H9 (cell line): ENCODE measurements around the gene ARL4D. TPM values are rescaled to one million over a fixed set of nuclear protein-coding genes. Genes with fewer than 3 reads are reported as not detected.

Experiments
- DNase-seq: peaks from one replicate; pipeline ENCODE4 v3.0.0-alpha.2; 2017
- H2AFZ ChIP-seq: one replicate; pipeline ENCODE4 v1.6.1; 2013; ENCODE audit warnings: mild to moderate bottlenecking, low read length, control low read depth, moderate library complexity
- H2AK5ac ChIP-seq: 2 replicates; pipeline ENCODE4 v1.6.1; 2013; ENCODE audit warnings: low read length, control low read depth, mixed read lengths; ENCODE audit not compliant: insufficient read length
- H2BK120ac ChIP-seq: one replicate; pipeline ENCODE4 v1.6.1; 2013; ENCODE audit warnings: low read depth, mild to moderate bottlenecking, low read length, control low read depth, inconsistent platforms; ENCODE audit not compliant: poor library complexity, severe bottlenecking
- H2BK12ac ChIP-seq: 2 replicates; pipeline ENCODE4 v1.6.1; 2013; ENCODE audit warnings: low read length, control low read depth, mixed read lengths, low read depth; ENCODE audit not compliant: insufficient read length
- H2BK15ac ChIP-seq: 2 replicates; pipeline ENCODE4 v1.6.1; 2013; ENCODE audit warnings: low read depth, low read length, control low read depth
- H2BK20ac ChIP-seq: one replicate; pipeline ENCODE4 v1.6.1; 2013; ENCODE audit warnings: low read depth, mild to moderate bottlenecking, low read length, control low read depth, inconsistent platforms; ENCODE audit not compliant: poor library complexity, severe bottlenecking
- H2BK5ac ChIP-seq: 2 replicates; pipeline ENCODE4 v1.6.1; 2013; ENCODE audit warnings: low read length, control low read depth, mixed read lengths; ENCODE audit not compliant: insufficient read length
- H3K14ac ChIP-seq: 2 replicates; pipeline ENCODE4 v1.6.1; 2013; ENCODE audit warnings: low read length, control low read depth; ENCODE audit not compliant: insufficient read depth
- H3K18ac ChIP-seq: 2 replicates; pipeline ENCODE4 v1.6.1; 2013; ENCODE audit warnings: low read depth, mild to moderate bottlenecking, mixed read lengths, low read length, control low read depth; ENCODE audit not compliant: insufficient read length
- H3K23ac ChIP-seq: 2 replicates; pipeline ENCODE4 v1.6.1; 2013; ENCODE audit warnings: low read length, control low read depth, mixed read lengths, low read depth; ENCODE audit not compliant: insufficient read length
- H3K23me2 ChIP-seq: 2 replicates; pipeline ENCODE4 v1.6.1; 2013; ENCODE audit warnings: low read depth, mild to moderate bottlenecking, mixed read lengths, low read length, control low read depth; ENCODE audit not compliant: insufficient read length, poor library complexity, severe bottlenecking
- H3K27ac ChIP-seq: 2 replicates; pipeline ENCODE4 v1.5.1; 2013; ENCODE audit warnings: low read length, control low read depth, mixed read lengths, low read depth; ENCODE audit not compliant: insufficient read length
- H3K27me3 ChIP-seq: 2 replicates; pipeline ENCODE4 v1.6.1; 2013; ENCODE audit warnings: low read length, control low read depth, inconsistent platforms; ENCODE audit not compliant: insufficient read depth
- H3K4ac ChIP-seq: 2 replicates; pipeline ENCODE4 v1.6.1; 2013; ENCODE audit warnings: low read depth, mild to moderate bottlenecking, control low read depth, inconsistent platforms, low read length, moderate library complexity
- H3K4me1 ChIP-seq: 2 replicates; pipeline ENCODE4 v1.6.1; 2013; ENCODE audit warnings: low read length, control low read depth, inconsistent platforms; ENCODE audit not compliant: insufficient read depth
- H3K4me2 ChIP-seq: 2 replicates; pipeline ENCODE4 v1.6.1; 2013; ENCODE audit warnings: low read length, control low read depth, mixed read lengths; ENCODE audit not compliant: insufficient read length, insufficient read depth
- H3K56ac ChIP-seq: 2 replicates; pipeline ENCODE4 v1.6.1; 2013; ENCODE audit warnings: low read depth, mild to moderate bottlenecking, mixed read lengths, low read length, control low read depth; ENCODE audit not compliant: insufficient read length
- H3K79me1 ChIP-seq: 2 replicates; pipeline ENCODE4 v1.6.1; 2013; ENCODE audit warnings: low read depth, mild to moderate bottlenecking, moderate library complexity, low read length, control low read depth, inconsistent platforms; ENCODE audit not compliant: insufficient read depth, poor library complexity, severe bottlenecking
- H3K79me2 ChIP-seq: 2 replicates; pipeline ENCODE4 v1.6.1; 2013; ENCODE audit warnings: low read length, control low read depth, inconsistent platforms; ENCODE audit not compliant: insufficient read depth
- H3K9ac ChIP-seq: 2 replicates; pipeline ENCODE4 v1.6.1; 2013; ENCODE audit warnings: low read length, control low read depth, mixed read lengths; ENCODE audit not compliant: insufficient read length; ENCODE audit errors: extremely low read depth
- H3K9me3 ChIP-seq: one replicate; pipeline ENCODE4 v1.6.1; 2013; ENCODE audit warnings: low read depth, low read length, inconsistent platforms; ENCODE audit not compliant: control insufficient read depth
- H3T11ph ChIP-seq: one replicate; pipeline ENCODE4 v1.6.1; 2013; ENCODE audit warnings: mild to moderate bottlenecking, low read length, control low read depth, inconsistent platforms
- H4K20me1 ChIP-seq: one replicate; pipeline ENCODE4 v1.6.1; 2013; ENCODE audit not compliant: control insufficient read depth, insufficient read length, insufficient read depth
- H4K5ac ChIP-seq: 2 replicates; pipeline ENCODE4 v1.6.1; 2013; ENCODE audit warnings: low read depth, mild to moderate bottlenecking, mixed read lengths, low read length, control low read depth; ENCODE audit not compliant: insufficient read length
- H4K8ac ChIP-seq: replicated peaks from 2 replicates; pipeline ENCODE4 v1.6.1; 2013; ENCODE audit warnings: low read length, control low read depth, mixed read lengths, low read depth; ENCODE audit not compliant: insufficient read length
- H4K91ac ChIP-seq: 2 replicates; pipeline ENCODE4 v1.6.1; 2013; ENCODE audit warnings: low read depth, mild to moderate bottlenecking, moderate library complexity, mixed read lengths, low read length, control low read depth; ENCODE audit not compliant: insufficient read length
- H3K27ac Mint-ChIP-seq, 3 experiments: 2 replicates in 2 of 3; 3 replicates in 1 of 3; pipeline ENCODE4 v1.8.0; 2020 to 2021; ENCODE audit warnings: mixed read lengths in 3 of 3, mild to moderate bottlenecking in 1 of 3, moderate library complexity in 1 of 3
- H3K27me3 Mint-ChIP-seq: 2 replicates; pipeline ENCODE4 v1.8.0; 2021; ENCODE audit warnings: low read depth, mild to moderate bottlenecking, moderate library complexity, mixed read lengths
- H3K36me3 Mint-ChIP-seq, 3 experiments: 2 replicates in 2 of 3; 3 replicates in 1 of 3; pipeline ENCODE4 v1.8.0; 2020 to 2021; ENCODE audit warnings: low read depth in 3 of 3, mixed read lengths in 3 of 3; ENCODE audit not compliant: insufficient read depth in 1 of 3
- H3K4me1 Mint-ChIP-seq, 2 experiments: 2 replicates each; pipeline ENCODE4 v1.8.0; 2020; ENCODE audit warnings: mixed read lengths in 2 of 2
- H3K4me3 Mint-ChIP-seq, 2 experiments: 2 replicates in 1 of 2; 3 replicates in 1 of 2; pipeline ENCODE4 v1.8.0; 2020 to 2021; ENCODE audit warnings: mild to moderate bottlenecking in 2 of 2, mixed read lengths in 2 of 2, moderate library complexity in 1 of 2
- H3K9me3 Mint-ChIP-seq, 2 experiments: 2 replicates in 1 of 2; 3 replicates in 1 of 2; pipeline ENCODE4 v1.8.0; 2020; ENCODE audit warnings: mild to moderate bottlenecking in 2 of 2, mixed read lengths in 2 of 2, moderate library complexity in 1 of 2
- CTCF ChIP-seq: fragments of 200-600 bp; sonication (generic); conservative IDR thresholded peaks from 3 replicates; pipeline ENCODE4 v1.8.0; 2021; ENCODE audit warnings: antibody characterized with exemption, mild to moderate bottlenecking
- WGBS: extraction: QIAGEN DNeasy Blood & Tissue Kit; methylation state at CpG from one replicate; pipeline ENCODE4 v1.1.7; 2013; ENCODE audit warnings: missing lambda C conversion rate, low lambda C conversion rate, mixed read lengths; ENCODE audit not compliant: insufficient read length; ENCODE audit errors: extremely low coverage; 5-methylcytosine and 5-hydroxymethylcytosine counted together
- total RNA-seq: library from RNA; stranded (reverse); gene quantifications from 2 replicates; pipeline ENCODE4 v1.2.1, GENCODE V29; 2021

The ARL4D gene
- total RNA-seq, 1 experiment from 2014 or later: 6.2 TPM

- Mint-ChIP-seq H3K27ac (no peak overlapping the region), H3K27me3 (no peaks in the 10 kb centered on the region; the same call in 1 of the 2 replicates)
Observed at GRCh38 chr17:43443381-43443780, 44.6 kb downstream of the ARL4D start.

More at GRCh38 chr17:43443381-43443780, 44.6 kb downstream of the ARL4D start:
- Histone ChIP-seq H3K18ac (no peak overlapping the region), H3K27me3 (no peaks in the 10 kb centered on the region), H4K20me1 (no peaks in the 10 kb centered on the region), H4K8ac (no peak overlapping the region), H3K23ac (no peak overlapping the region), H2BK15ac (no peak overlapping the region), H3K9me3 (no peaks in the 10 kb centered on the region), H3K79me2 (no peaks in the 10 kb centered on the region), H4K5ac (no peak overlapping the region), H2BK12ac (no peak overlapping the region), H3K14ac (no peak overlapping the region), H3K79me1 (no peaks in the 10 kb centered on the region), H2BK120ac (no peak overlapping the region), H2AK5ac (no peak overlapping the region), H3K23me2 (no peaks in the 10 kb centered on the region), H3K27ac (no peak overlapping the region), H3K56ac (no peak overlapping the region), H3K4me2 (no peak overlapping the region), H4K91ac (no peak overlapping the region), H2BK20ac (no peak overlapping the region), H2BK5ac (no peak overlapping the region), H3K4ac (no peak overlapping the region), H3K9ac (no peak overlapping the region), H3T11ph (no peak overlapping the region), H2AFZ (no peak overlapping the region), H3K4me1 (peaks cover 2% of the 10 kb centered on the region; the same call in 1 of the 2 replicates)
- H3K36me3 Mint-ChIP-seq: no peaks in the 10 kb centered on the region
- H3K4me3 Mint-ChIP-seq: no peak overlapping the region
- no peak for DNase-seq
- no CpG with 5 or more reads among the region's 3 CpGs for WGBS
- TF ChIP-seq CTCF: no peak
- H3K4me1 Mint-ChIP-seq: peaks cover 12% of the 10 kb centered on the region in 2 experiments; a peak in 3 of 4 replicates
- no peaks in the 10 kb centered on the region for H3K9me3 Mint-ChIP-seq
